ENCODE results near the gene IKZF1. TPM values are rescaled to one million over a fixed set of nuclear protein-coding genes. Genes with fewer than 3 reads are reported as not detected.

The IKZF1 gene
- total and polyA plus RNA-seq, 2 of the 13 experiments (the other 11 are each of a cell fraction or from before 2014, with no cell fraction given): not detected

DNA sequence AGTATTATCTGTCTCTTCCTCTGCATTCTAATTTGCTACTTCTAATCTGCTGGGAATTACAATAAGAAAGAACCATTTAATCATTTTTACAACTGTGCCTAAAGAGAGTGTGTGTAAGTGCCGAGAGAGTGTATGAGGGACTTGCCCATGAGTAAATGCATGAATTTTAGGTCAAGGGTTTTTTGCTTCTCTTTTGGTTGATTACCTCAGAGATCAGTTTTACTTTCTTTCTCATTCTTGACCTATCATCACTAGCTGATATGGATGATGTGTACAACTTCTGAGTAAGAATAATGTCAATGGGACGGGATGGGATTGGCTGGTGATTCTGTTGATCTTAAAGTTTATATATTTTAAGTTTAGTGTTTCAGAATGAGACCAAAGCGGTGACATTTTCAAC lies 47.8 kb downstream of the IKZF1 start:
- no TSS peak for BruUV-seq (replicated peaks)
- H3K4me3 ChIP-seq (replicated peaks in 1 of 3; ENCODE audit: insufficient read depth in 1 of 3, low read depth in 2 of 3, low read length in 3 of 3): no peak overlapping the region
- no peaks in the 10 kb centered on the region for H3K79me2 ChIP-seq (ENCODE audit: insufficient read depth, low read length)
- no peaks in the 10 kb centered on the region for H4K20me1 ChIP-seq (ENCODE audit: insufficient read depth, low read length)
- H3K9me3 ChIP-seq (ENCODE audit: low read length): no peaks in the 10 kb centered on the region
- ChIA-PET POLR2A (no interaction called here), CTCF (ENCODE audit: low intra/inter-chr PET ratio, low total read pairs) (no interaction called here)
- FAIRE-seq (no peak), DNase-seq (ENCODE audit: low spot score) (no peak), ATAC-seq (no peak)
- H2AFZ ChIP-seq (ENCODE audit: low read length): no peak overlapping the region
- peaks cover 2 to 33% of the 10 kb centered on the region in 2 experiments for H3K27me3 ChIP-seq (ENCODE audit: control insufficient read depth in 1 of 2, insufficient read depth in 2 of 2, low read length in 2 of 2)
- H3K36me3 ChIP-seq (replicated peaks in 1 of 2; ENCODE audit: control insufficient read depth in 1 of 2, insufficient read depth in 2 of 2, low read length in 2 of 2): no peaks in the 10 kb centered on the region
- in situ Hi-C loops (cut with HindIII; ENCODE audit: extremely low pct_ligation_motif_present, low pct_unique_long_range_greater_than_20kb): no loop called here
- no peak overlapping the region for H3K27ac ChIP-seq (ENCODE audit: extremely low read length, insufficient read depth, low read length)
- H3K9ac ChIP-seq (ENCODE audit: insufficient read depth, low read depth, low read length): no peak overlapping the region
- intact Hi-C loops (cut with micrococcal nuclease; ENCODE audit: unreplicated experiment): no loop called here
- H3K4me1 ChIP-seq (ENCODE audit: insufficient read depth, low read length): no peaks in the 10 kb centered on the region
- 18% methylated on average over 3 of the region's 3 CpGs for WGBS (ENCODE audit: low lambda C conversion rate)
- H3K4me2 ChIP-seq (ENCODE audit: low read depth, low read length): no peak overlapping the region
- TF ChIP-seq HNRNPK (IDR thresholded peaks at IDR 0.05; ENCODE audit: low read depth, low read length, poor library complexity, severe bottlenecking) (no peak), KDM4B (CRISPR knock-in tag; IDR thresholded peaks at IDR 0.05) (no peak), ZNF589 (CRISPR knock-in tag; conservative IDR thresholded peaks at IDR 0.05) (no peak), ZFY (CRISPR knock-in tag; IDR thresholded peaks at IDR 0.05) (no peak), SMAD9 (CRISPR knock-in tag; IDR thresholded peaks at IDR 0.05) (no peak), SALL2 (CRISPR knock-in tag; IDR thresholded peaks at IDR 0.05) (no peak), ARID2 (CRISPR knock-in tag; IDR thresholded peaks at IDR 0.05; ENCODE audit: borderline replicate concordance) (no peak), ZNF646 (CRISPR knock-in tag; IDR thresholded peaks at IDR 0.05) (no peak), PAF1 (CRISPR knock-in tag; IDR thresholded peaks at IDR 0.05) (no peak), LCORL (IDR thresholded peaks at IDR 0.05) (no peak), LCORL (CRISPR knock-in tag; IDR thresholded peaks at IDR 0.05) (no peak), HMGA1 (CRISPR knock-in tag; conservative IDR thresholded peaks at IDR 0.05) (no peak), ZNF674 (CRISPR knock-in tag; IDR thresholded peaks at IDR 0.05; ENCODE audit: low read depth) (no peak), ESRRA (CRISPR knock-in tag; IDR thresholded peaks at IDR 0.05; ENCODE audit: low read depth) (no peak), MAFG (CRISPR knock-in tag; IDR thresholded peaks at IDR 0.05) (no peak), ZMYM2 (CRISPR knock-in tag; IDR thresholded peaks at IDR 0.05) (no peak), ZNF337 (CRISPR knock-in tag; IDR thresholded peaks at IDR 0.05; ENCODE audit: borderline replicate concordance, low read depth) (no peak)
- TF ChIP-seq, protein P1, sequence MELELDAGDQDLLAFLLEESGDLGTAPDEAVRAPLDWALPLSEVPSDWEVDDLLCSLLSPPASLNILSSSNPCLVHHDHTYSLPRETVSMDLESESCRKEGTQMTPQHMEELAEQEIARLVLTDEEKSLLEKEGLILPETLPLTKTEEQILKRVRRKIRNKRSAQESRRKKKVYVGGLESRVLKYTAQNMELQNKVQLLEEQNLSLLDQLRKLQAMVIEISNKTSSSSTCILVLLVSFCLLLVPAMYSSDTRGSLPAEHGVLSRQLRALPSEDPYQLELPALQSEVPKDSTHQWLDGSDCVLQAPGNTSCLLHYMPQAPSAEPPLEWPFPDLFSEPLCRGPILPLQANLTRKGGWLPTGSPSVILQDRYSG (CRISPR knock-in tag; IDR thresholded peaks at IDR 0.05): no peak
- TF ChIP-seq, protein P2, sequence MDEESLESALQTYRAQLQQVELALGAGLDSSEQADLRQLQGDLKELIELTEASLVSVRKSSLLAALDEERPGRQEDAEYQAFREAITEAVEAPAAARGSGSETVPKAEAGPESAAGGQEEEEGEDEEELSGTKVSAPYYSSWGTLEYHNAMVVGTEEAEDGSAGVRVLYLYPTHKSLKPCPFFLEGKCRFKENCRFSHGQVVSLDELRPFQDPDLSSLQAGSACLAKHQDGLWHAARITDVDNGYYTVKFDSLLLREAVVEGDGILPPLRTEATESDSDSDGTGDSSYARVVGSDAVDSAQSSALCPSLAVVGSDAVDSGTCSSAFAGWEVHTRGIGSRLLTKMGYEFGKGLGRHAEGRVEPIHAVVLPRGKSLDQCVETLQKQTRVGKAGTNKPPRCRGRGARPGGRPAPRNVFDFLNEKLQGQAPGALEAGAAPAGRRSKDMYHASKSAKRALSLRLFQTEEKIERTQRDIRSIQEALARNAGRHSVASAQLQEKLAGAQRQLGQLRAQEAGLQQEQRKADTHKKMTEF (CRISPR knock-in tag; IDR thresholded peaks at IDR 0.05): no peak
